Heart right ventricle (tissue), 16 donors: ENCODE measurements around the gene PRSS48. TPM values are rescaled to one million over a fixed set of nuclear protein-coding genes. Genes with fewer than 3 reads are reported as not detected.

ENCODE experiments used
- ATAC-seq, 8 donors: fragments of 200-7000 bp; cut with Tn5 transposase; one replicate each; pipeline ENCODE4 v1.9.1; 2020; ENCODE audit warnings: mild to moderate bottlenecking in 8 of 8, moderate library complexity in 8 of 8, moderate number of reproducible peaks in 1 of 8
- DNase-seq, 2 donors: peaks; one replicate each; pipeline ENCODE4 v3.0.0-alpha.2; 2020
- H3K27ac ChIP-seq, 10 donors: fragments of 200-600 bp; sonication (generic) in 2 of 10; one replicate each; pipeline versions ENCODE4 v1.5.0 to v1.8.0; 2020 to 2022; ENCODE audit warnings: mild to moderate bottlenecking in 3 of 10
- H3K27me3 ChIP-seq, 7 donors: fragments of 200-600 bp; one replicate each; pipeline ENCODE4 v1.8.0; 2021 to 2022; ENCODE audit warnings: mild to moderate bottlenecking in 2 of 7
- H3K36me3 ChIP-seq, 9 donors: fragments of 200-600 bp; sonication (generic) in 1 of 9; one replicate each; pipeline versions ENCODE4 v1.5.0 to v1.8.0; 2020 to 2022; ENCODE audit warnings: mild to moderate bottlenecking in 2 of 9
- H3K4me1 ChIP-seq, 9 donors: fragments of 200-600 bp; sonication (generic) in 1 of 9; one replicate each; pipeline versions ENCODE4 v1.5.0 to v1.8.0; 2020 to 2022; ENCODE audit warnings: mild to moderate bottlenecking in 4 of 9
- H3K4me3 ChIP-seq, 10 donors: fragments of 200-600 bp; sonication (generic) in 2 of 10; one replicate each; pipeline versions ENCODE4 v1.5.0 to v1.8.0; 2020 to 2022; ENCODE audit warnings: mild to moderate bottlenecking in 7 of 10, moderate library complexity in 2 of 10
- H3K9me3 ChIP-seq, 11 donors: fragments of 200-600 bp in 10 of 11; sonication (generic) in 2 of 11; one replicate each; pipeline versions ENCODE4 v1.5.0 to v1.8.0; 2013 to 2022; ENCODE audit warnings: mild to moderate bottlenecking in 2 of 11, control low read depth in 1 of 11, moderate library complexity in 1 of 11
- CTCF ChIP-seq, 9 donors: fragments of 200-600 bp; sonication (generic) in 2 of 9; IDR thresholded peaks; one replicate each; pipeline versions ENCODE4 v1.5.0 to v1.8.0; 2021 to 2022; ENCODE audit warnings: antibody characterized with exemption in 9 of 9, mild to moderate bottlenecking in 5 of 9, moderate library complexity in 1 of 9
- WGBS, 2 donors: extraction: QIAGEN DNeasy Blood & Tissue Kit; methylation state at CpG; one replicate each; pipeline ENCODE4 v1.1.7; 2013; ENCODE audit warnings: inconsistent platforms in 1 of 2; 5-methylcytosine and 5-hydroxymethylcytosine counted together
- intact Hi-C, 10 donors: fragments of 100-400 bp; cut with DNase I; formaldehyde crosslinking; loops; one replicate each; pipeline versions ENCODE4 v1.11.1 to v1.14.2; 2022
- polyA plus RNA-seq, 2 donors: library from polyadenylated mRNA; stranded (reverse); fragments of 200-250 nt; gene quantifications; one replicate each; pipeline ENCODE4 v1.2.3, GENCODE V29; 2013
- total RNA-seq, 10 donors: library from RNA; stranded (reverse); fragmentation: NEBNext Ultra II Directional in 3 of 10; extraction: Animal tissue kit (Norgen Biotek cat#: 25700) in 3 of 10; gene quantifications; one replicate each; pipeline versions ENCODE4 v1.2.1 to v1.2.4, GENCODE V29; 2021 to 2023
- donor health status: Arrhythmogenic right ventricular cardiomyopathy.
- donor health status: ischemic (EF 13 %, LVEDD 7.1; RV severe dilation, severe dysfunction).
- donor health status: healthy with polysubstance abuse.
- donor health status: DM: no; HTN: yes; CAD: no.
- donor health status: DM: no; HTN: no; CAD: no.
- donor health status: ischemic (EF 25% LVEDD 6.9; RV normal size, moderate dysfunction).
- donor health status: ischemic (EF 25% LVEDD 5.7; RV mildly dilated, moderate dysfunction).
- donor health status: healthy.
- donor health status: DM: yes; HTN: yes; CAD: no.
- donor health status: Ischemic cardiomyopathy.
- donor health status: ischemic (EF 35%, LVEDD 5.7; RV mildly dilated, moderate dysfunction).
- donor health status: nonischemic (EF 11% LVEDD 7.7; RV severe dilation, severe dysfunction).
- donor health status: DM: yes; HTN: yes; CAD: no.
- donor health status: PGD.
- donor health status: ischemic (EF 29% LVEDD 5.4; RV normal size, mild dysfunction).
- donor health status: nonischemic (EF 23%, LVEDD 6.1; RV moderate dilation, normal function).

The PRSS48 gene
- total and polyA plus RNA-seq, 12 donors, result not detected

GRCh38 chr4:151236036-151236435 lies 40.9 kb upstream of the PRSS48 start:
- intact Hi-C loops, result no loop called here
- ATAC-seq (peak in 1 of 8 donors; percentile 62), DNase-seq (no peak)
- Histone ChIP-seq H3K4me3 (no peak overlapping the region), H3K27ac (no peak overlapping the region), H3K4me1 (peaks cover 0 to 30% (median 14%) of the 10 kb centered on the region in 9 donors), H3K9me3 (no peaks in the 10 kb centered on the region), H3K36me3 (no peaks in the 10 kb centered on the region), H3K27me3 (no peaks in the 10 kb centered on the region)
- no peak for TF ChIP-seq CTCF (IDR thresholded peaks at IDR 0.05)
- WGBS, 2 donors, result 99% methylated on average over 27 of the region's 27 CpGs

- Histone ChIP-seq H3K27ac (no peak overlapping the region), H3K4me3 (no peak overlapping the region), H3K4me1 (peaks cover 0 to 25% (median 6%) of the 10 kb centered on the region in 9 donors), H3K9me3 (no peaks in the 10 kb centered on the region), H3K36me3 (no peaks in the 10 kb centered on the region), H3K27me3 (no peaks in the 10 kb centered on the region)
- 37 to 65% methylated on average over 3 of the region's 3 CpGs for WGBS, 2 donors
- peak in 4 of 8 donors; percentile 33 to 67 (median 56) for ATAC-seq
- peak in 5 of 9 donors; percentile 10 to 43 (median 27) for TF ChIP-seq CTCF (IDR thresholded peaks at IDR 0.05)
- intact Hi-C loops, result no loop called here
- DNase-seq, result no peak
Observed at GRCh38 chr4:151238477-151238876, 38.5 kb upstream of the PRSS48 start.

- no peaks in the 10 kb centered on the region for H3K9me3 ChIP-seq
- ATAC-seq, result no peak
- no peak for TF ChIP-seq CTCF (IDR thresholded peaks at IDR 0.05)
- WGBS, 2 donors, result 90 to 91% methylated on average over 3 of the region's 3 CpGs
- no peaks in the 10 kb centered on the region for H3K27me3 ChIP-seq
- no peak overlapping the region for H3K4me3 ChIP-seq
- H3K4me1 ChIP-seq, result peaks cover 0 to 29% (median 4%) of the 10 kb centered on the region in 9 donors
- intact Hi-C loops, result no loop called here
- no peaks in the 10 kb centered on the region for H3K36me3 ChIP-seq
- H3K27ac ChIP-seq, result no peak overlapping the region
- DNase-seq, result no peak
Observed at GRCh38 chr4:151239608-151240007, 37.4 kb upstream of the PRSS48 start.

GRCh38 chr4:151242305-151242704 lies 34.7 kb upstream of the PRSS48 start:
- DNase-seq, result no peak
- Histone ChIP-seq H3K27ac (no peak overlapping the region), H3K27me3 (no peaks in the 10 kb centered on the region), H3K4me1 (peaks cover 0 to 29% (median 4%) of the 10 kb centered on the region in 9 donors), H3K9me3 (no peaks in the 10 kb centered on the region), H3K36me3 (no peaks in the 10 kb centered on the region), H3K4me3 (no peak overlapping the region)
- no peak for ATAC-seq
- intact Hi-C loops, result no loop called here
- 93 to 96% methylated on average over 2 of the region's 2 CpGs for WGBS, 2 donors
- TF ChIP-seq CTCF (IDR thresholded peaks at IDR 0.05), result no peak
